MCF 10A (cell line): ENCODE results near the gene SMARCD3. TPM values are rescaled to one million over a fixed set of nuclear protein-coding genes. Genes with fewer than 3 reads are reported as not detected.

Experiments used
- BruUV-seq: library from RNA; stranded (reverse); fragments of 400-500 nt; replicated peaks from 2 replicates; lab custom pipeline; 2021; lab: Mats Ljungman, UMichigan
- CTCF ChIA-PET: fragments of 300-600 bp; sonication (Branson Sonifier 250); formaldehyde crosslinking; extraction: SDS; loops from one replicate; lab custom pipeline; 2021; ENCODE audit warnings: antibody characterized with exemption, inconsistent platforms; lab: Yijun Ruan, JAX
- POLR2A ChIA-PET: fragments of 300-600, 350-650 bp; sonication (Branson Sonifier 250); formaldehyde crosslinking; extraction: SDS; loops from one replicate; lab custom pipeline; 2020; ENCODE audit warnings: antibody characterized with exemption, inconsistent platforms; lab: Yijun Ruan, JAX
- DNase-seq: peaks from one replicate; pipeline ENCODE4 v3.0.0-alpha.2; 2018; ENCODE audit not compliant: unreplicated experiment
- H3K27ac Mint-ChIP-seq: one replicate; pipeline ENCODE4 v1.8.0; 2022; ENCODE audit warnings: mild to moderate bottlenecking, low read depth, mixed read lengths; ENCODE audit not compliant: unreplicated experiment
- H3K27me3 Mint-ChIP-seq: one replicate; pipeline ENCODE4 v1.8.0; 2022; ENCODE audit warnings: mixed read lengths; ENCODE audit not compliant: insufficient read depth, unreplicated experiment
- H3K36me3 Mint-ChIP-seq: one replicate; pipeline ENCODE4 v1.8.0; 2022; ENCODE audit warnings: mild to moderate bottlenecking, moderate library complexity, mixed read lengths; ENCODE audit not compliant: insufficient read depth, unreplicated experiment
- H3K4me1 Mint-ChIP-seq: one replicate; pipeline ENCODE4 v1.8.0; 2022; ENCODE audit warnings: mixed read lengths; ENCODE audit not compliant: insufficient read depth, unreplicated experiment
- H3K4me3 Mint-ChIP-seq: one replicate; pipeline ENCODE4 v1.8.0; 2022; ENCODE audit warnings: mild to moderate bottlenecking, moderate library complexity, mixed read lengths; ENCODE audit not compliant: unreplicated experiment
- H3K9me3 Mint-ChIP-seq: one replicate; pipeline ENCODE4 v1.8.0; 2022; ENCODE audit warnings: mixed read lengths; ENCODE audit not compliant: unreplicated experiment
- CTCF ChIP-seq: fragments of 200-600 bp; IDR thresholded peaks from one replicate; pipeline ENCODE4 v1.8.0; 2022; ENCODE audit warnings: antibody characterized with exemption, mild to moderate bottlenecking; ENCODE audit not compliant: unreplicated experiment
- intact Hi-C: fragments of 100-400 bp; cut with micrococcal nuclease; formaldehyde crosslinking; loops from 2 replicates; pipeline ENCODE4 v1.14.1; 2022
- total RNA-seq: library from RNA; stranded (reverse); gene quantifications from 2 replicates; pipeline ENCODE4 v1.2.3, GENCODE V29; 2022

Gene SMARCD3
- total RNA-seq, 1 experiment from 2014 or later = 3.8 TPM

GRCh38 chr7:151232091-151232916 lies 16.2 kb downstream of the SMARCD3 start, which contains the start of gene CHPF2:
TSS of gene CHPF2 (plus strand) at chr7:151232483. CDS start at chr7:151234012, 1,529 bp downstream.
- DNase-seq = peak; percentile 84
- H3K27ac Mint-ChIP-seq = peak within 1 kb of the TSS; percentile 93
- no peak for TF ChIP-seq CTCF
- H3K4me1 Mint-ChIP-seq = peaks cover 17% of the 10 kb centered on the region
- no TSS peak for BruUV-seq
- ChIA-PET POLR2A (interaction anchor here (0.6 to 2.1 kb wide), 14 partner anchors 11 to 1097 kb away, joined by 3 to 7 read pairs (median 3); partner anchors contain the start of gene TMUB1), CTCF (interaction anchor here (0.6 to 3.7 kb wide), 5 partner anchors 11 to 200 kb away, joined by 3 to 21 read pairs (median 3); no protein-coding TSS in a partner anchor)
- H3K36me3 Mint-ChIP-seq = peaks cover 33% of the 10 kb centered on the region
- intact Hi-C loops = no loop called here
- peak within 1 kb of the TSS; percentile 93 for H3K4me3 Mint-ChIP-seq
- no peaks in the 10 kb centered on the region for H3K9me3 Mint-ChIP-seq
- H3K27me3 Mint-ChIP-seq = no peaks in the 10 kb centered on the region

GRCh38 chr7:151231080-151231479 lies 17.4 kb downstream of the SMARCD3 start:
- BruUV-seq = no TSS peak
- POLR2A ChIA-PET = interaction anchor here (1.6 kb wide), 1 partner anchor 21 kb away, joined by 4 read pairs; no protein-coding TSS in a partner anchor
- Mint-ChIP-seq H3K36me3 (peaks cover 27% of the 10 kb centered on the region), H3K9me3 (no peaks in the 10 kb centered on the region), H3K4me3 (no peak overlapping the region), H3K27ac (no peak overlapping the region), H3K4me1 (peaks cover 24% of the 10 kb centered on the region), H3K27me3 (no peaks in the 10 kb centered on the region)
- intact Hi-C loops = no loop called here
- CTCF ChIA-PET = no interaction called here
- no peak for TF ChIP-seq CTCF
- DNase-seq = no peak

GRCh38 chr7:151229249-151229648 lies 19.2 kb downstream of the SMARCD3 start:
- Mint-ChIP-seq H3K27me3 (no peaks in the 10 kb centered on the region), H3K27ac (no peak overlapping the region), H3K4me1 (peaks cover 31% of the 10 kb centered on the region), H3K9me3 (no peaks in the 10 kb centered on the region), H3K36me3 (peaks cover 22% of the 10 kb centered on the region), H3K4me3 (no peak overlapping the region)
- TF ChIP-seq CTCF = no peak
- BruUV-seq = no TSS peak
- no peak for DNase-seq
- intact Hi-C loops = no loop called here
- ChIA-PET POLR2A (no interaction called here), CTCF (interaction anchor here (0.5 to 1.3 kb wide), 2 partner anchors 15 to 86 kb away, joined by 3 to 6 read pairs; no protein-coding TSS in a partner anchor)
